HepG2 (cell line): Measurements from ENCODE around the gene HOXA10. TPM values are rescaled to one million over a fixed set of nuclear protein-coding genes. Genes with fewer than 3 reads are reported as not detected.

Experiments used
- ATAC-seq: fragments of 200-7000 bp; cut with Tn5 transposase; 3 replicates; pipeline ENCODE4 v1.9.1; 2020; ENCODE audit warnings: mild to moderate bottlenecking, moderate library complexity
- BruUV-seq: library from RNA; stranded (reverse); fragments of 400-500 nt; replicated peaks from 2 replicates; lab custom pipeline; 2021; lab: Mats Ljungman, UMichigan
- CTCF ChIA-PET: fragments of 300-600 bp; formaldehyde crosslinking; extraction: SDS; loops from one replicate; lab custom pipeline; 2021; ENCODE audit warnings: low total read pairs, inconsistent platforms, low intra/inter-chr PET ratio; lab: Yijun Ruan, JAX
- POLR2A ChIA-PET: fragments of 350-600 bp; sonication (Branson Sonifier 250); formaldehyde crosslinking; loops from one replicate; lab custom pipeline; 2020; ENCODE audit warnings: antibody characterized with exemption, inconsistent platforms; lab: Yijun Ruan, JAX
- DNase-seq: peaks from one replicate; pipeline ENCODE4 v3.0.0-alpha.2; 2015; ENCODE audit warnings: low spot score
- FAIRE-seq: peaks from 3 replicates; lab custom pipeline; 2011; peaks lifted over from hg19 to GRCh38; lab: Jason Lieb, UNC
- H2AFZ ChIP-seq: one replicate; pipeline ENCODE4 v1.6.1; 2011; ENCODE audit warnings: low read length, inconsistent platforms
- H3K27ac ChIP-seq: fragments of 300-600 bp; 3 replicates; pipeline ENCODE4 v1.8.0; 2011; ENCODE audit warnings: mixed run types, mild to moderate bottlenecking, mixed read lengths, low read length, inconsistent platforms; ENCODE audit not compliant: insufficient read depth; ENCODE audit errors: extremely low read length
- H3K27me3 ChIP-seq, 2 experiments: fragments of 200-600 bp in 1 of 2; 2 replicates in 1 of 2; 3 replicates in 1 of 2; pipeline versions ENCODE4 v1.6.0 to v1.8.0; 2011; ENCODE audit warnings: low read length in 2 of 2, mild to moderate bottlenecking in 2 of 2, moderate library complexity in 2 of 2, inconsistent platforms in 1 of 2; ENCODE audit not compliant: insufficient read depth in 2 of 2, control insufficient read depth in 1 of 2
- H3K36me3 ChIP-seq, 2 experiments: fragments of 200-600 bp in 1 of 2; replicated peaks in 1 of 2; 2 replicates in 1 of 2; 3 replicates in 1 of 2; pipeline versions ENCODE4 v1.5.1 to v1.8.0; 2011; ENCODE audit warnings: low read length in 2 of 2, inconsistent platforms in 1 of 2; ENCODE audit not compliant: insufficient read depth in 2 of 2, control insufficient read depth in 1 of 2
- H3K4me1 ChIP-seq: 2 replicates; pipeline ENCODE4 v1.5.1; 2012; ENCODE audit warnings: low read length, inconsistent platforms; ENCODE audit not compliant: insufficient read depth
- H3K4me2 ChIP-seq: 2 replicates; pipeline ENCODE4 v1.6.0; 2011; ENCODE audit warnings: low read depth, low read length, inconsistent platforms
- H3K4me3 ChIP-seq, 3 experiments: fragments of 200-600 bp in 1 of 3; sonication (generic), shearing (Covaris generic) in 1 of 3; replicated peaks in 1 of 3; 2 replicates each; pipeline ENCODE4 v1.5.1; 2011 to 2016; ENCODE audit warnings: low read length in 3 of 3, inconsistent platforms in 2 of 3, low read depth in 2 of 3, mild to moderate bottlenecking in 2 of 3, control low read depth in 1 of 3, mixed read lengths in 1 of 3; ENCODE audit not compliant: insufficient read depth in 1 of 3
- H3K79me2 ChIP-seq: one replicate; pipeline ENCODE4 v1.6.1; 2011; ENCODE audit warnings: low read length, inconsistent platforms; ENCODE audit not compliant: insufficient read depth
- H3K9ac ChIP-seq: 2 replicates; pipeline ENCODE4 v1.6.0; 2011; ENCODE audit warnings: mild to moderate bottlenecking, low read depth, low read length, inconsistent platforms; ENCODE audit not compliant: insufficient read depth
- H3K9me3 ChIP-seq: 2 replicates; pipeline ENCODE4 v1.5.1; 2012; ENCODE audit warnings: mild to moderate bottlenecking, low read length
- H4K20me1 ChIP-seq: 2 replicates; pipeline ENCODE4 v1.6.0; 2011; ENCODE audit warnings: inconsistent platforms, mild to moderate bottlenecking, low read length, moderate library complexity; ENCODE audit not compliant: insufficient read depth
- BRCA1 ChIP-seq: sonication (generic); formaldehyde crosslinking; IDR thresholded peaks from 2 replicates; pipeline ENCODE4 v1.4.0; 2020; ENCODE audit warnings: missing genetic modification reagents
- CHCHD3 ChIP-seq: sonication (generic); formaldehyde crosslinking; IDR thresholded peaks from 2 replicates; pipeline ENCODE4 v1.8.0; 2022; ENCODE audit warnings: mild to moderate bottlenecking, missing genetic modification reagents, moderate library complexity
- GTF2F1 ChIP-seq: fragments of 150-350 bp; IDR thresholded peaks from 2 replicates; pipeline ENCODE4 v1.6.1; 2014; ENCODE audit warnings: low read length
- HNF4G ChIP-seq, 2 experiments: sonication (generic) in 1 of 2; formaldehyde crosslinking in 1 of 2; IDR thresholded peaks; 2 replicates each; pipeline versions ENCODE4 v1.4.0 to v1.6.1; 2011 to 2020; ENCODE audit warnings: borderline replicate concordance in 2 of 2, low read depth in 2 of 2, mild to moderate bottlenecking in 2 of 2, low read length in 1 of 2, missing genetic modification reagents in 1 of 2, moderate library complexity in 1 of 2
- MEIS2 ChIP-seq: sonication (generic); formaldehyde crosslinking; IDR thresholded peaks from 2 replicates; pipeline ENCODE4 v1.9.0; 2021; ENCODE audit warnings: mild to moderate bottlenecking, missing genetic modification reagents
- ONECUT2 ChIP-seq: sonication (generic); formaldehyde crosslinking; IDR thresholded peaks from 2 replicates; pipeline ENCODE4 v1.4.0; 2020; ENCODE audit warnings: missing genetic modification reagents
- SALL1 ChIP-seq: sonication (generic); formaldehyde crosslinking; IDR thresholded peaks from 2 replicates; pipeline ENCODE4 v1.8.0; 2022; ENCODE audit warnings: mild to moderate bottlenecking, missing genetic modification reagents
- SMYD3 ChIP-seq: sonication (generic); formaldehyde crosslinking; IDR thresholded peaks from 2 replicates; pipeline ENCODE4 v1.8.1; 2023; ENCODE audit warnings: mild to moderate bottlenecking, missing genetic modification reagents
- ZFYVE20 ChIP-seq: sonication (generic); formaldehyde crosslinking; IDR thresholded peaks from 2 replicates; pipeline ENCODE4 v1.8.0; 2023; ENCODE audit warnings: low read depth, mild to moderate bottlenecking, moderate library complexity, missing genetic modification reagents, borderline replicate concordance
- ZMYM4 ChIP-seq: sonication (generic); formaldehyde crosslinking; IDR thresholded peaks from 2 replicates; pipeline ENCODE4 v1.8.1; 2023; ENCODE audit warnings: mild to moderate bottlenecking, missing genetic modification reagents
- ZNF224 ChIP-seq: sonication (generic); formaldehyde crosslinking; IDR thresholded peaks from 2 replicates; pipeline ENCODE4 v1.5.0; 2020; ENCODE audit warnings: mild to moderate bottlenecking, missing genetic modification reagents
- ZNF430 ChIP-seq: sonication (generic); formaldehyde crosslinking; IDR thresholded peaks from 2 replicates; pipeline ENCODE4 v1.9.0; 2021; ENCODE audit warnings: mild to moderate bottlenecking, missing genetic modification reagents
- ZNF563 ChIP-seq: sonication (generic); formaldehyde crosslinking; IDR thresholded peaks from 2 replicates; pipeline ENCODE4 v1.8.0; 2022; ENCODE audit warnings: mild to moderate bottlenecking, moderate library complexity, missing genetic modification reagents
- ZNF709 ChIP-seq: sonication (generic); formaldehyde crosslinking; IDR thresholded peaks from 2 replicates; pipeline ENCODE4 v1.5.0; 2020; ENCODE audit warnings: mild to moderate bottlenecking, missing genetic modification reagents
- ZNF781 ChIP-seq: sonication (generic); formaldehyde crosslinking; IDR thresholded peaks from 2 replicates; pipeline ENCODE4 v1.5.1; 2020; ENCODE audit warnings: borderline replicate concordance, mild to moderate bottlenecking, missing genetic modification reagents; ENCODE audit errors: not compliant biosample characterization
- WGBS: methylation state at CpG from one replicate; pipeline ENCODE4 v1.1.6; 2017; ENCODE audit warnings: low lambda C conversion rate; 5-methylcytosine and 5-hydroxymethylcytosine counted together
- in situ Hi-C: cut with HindIII; loops from 2 replicates; pipeline ENCODE4 v1.10.0; 2017; ENCODE audit warnings: low pct_unique_long_range_greater_than_20kb; ENCODE audit not compliant: extremely low pct_ligation_motif_present
- intact Hi-C: fragments of 100-400 bp; cut with micrococcal nuclease; formaldehyde crosslinking; loops from one replicate; pipeline ENCODE4 v1.10.0; 2022; ENCODE audit not compliant: unreplicated experiment
- polyA plus RNA-seq, 8 experiments: library from polyadenylated mRNA; depleted of rRNA in 3 of 8; stranded (reverse) in 7 of 8; unstranded in 1 of 8; fragments of >200 nt; fragmentation: Illumina TruSeq in 4 of 8; extraction: Trizol in 4 of 8; gene quantifications; 2 replicates each; pipeline versions ENCODE4 v1.2.1 to v1.2.3, GENCODE V29; 2011 to 2016; ENCODE audit warnings: low read depth in 4 of 8, missing spikeins in 1 of 8, mixed read lengths in 1 of 8; ENCODE audit not compliant: insufficient read depth in 1 of 8
- total RNA-seq, 5 experiments: library from RNA; depleted of rRNA; stranded (reverse); fragments of >200 nt; fragmentation: Illumina TruSeq; extraction: Trizol; gene quantifications; 2 replicates each; pipeline ENCODE4 v1.2.3, GENCODE V29; 2016; ENCODE audit warnings: low read depth in 1 of 5
- TF ChIP-seq, protein P1 (sequence below): sonication (generic); formaldehyde crosslinking; IDR thresholded peaks from 2 replicates; pipeline ENCODE4 v1.5.1; 2020; ENCODE audit warnings: mild to moderate bottlenecking, moderate library complexity, missing genetic modification reagents
- TF ChIP-seq, protein P2 (sequence below): sonication (generic); formaldehyde crosslinking; IDR thresholded peaks from 2 replicates; pipeline ENCODE4 v1.4.0; 2020; ENCODE audit warnings: missing genetic modification reagents, borderline replicate concordance
- TF ChIP-seq, protein P3 (sequence below): sonication (generic); formaldehyde crosslinking; IDR thresholded peaks from 2 replicates; pipeline ENCODE4 v1.4.0; 2020; ENCODE audit warnings: missing genetic modification reagents

HOXA10 gene
- total and polyA plus RNA-seq, 2 of the 13 experiments (the other 11 are each of a cell fraction or from before 2014, with no cell fraction given), result not detected

DNA sequence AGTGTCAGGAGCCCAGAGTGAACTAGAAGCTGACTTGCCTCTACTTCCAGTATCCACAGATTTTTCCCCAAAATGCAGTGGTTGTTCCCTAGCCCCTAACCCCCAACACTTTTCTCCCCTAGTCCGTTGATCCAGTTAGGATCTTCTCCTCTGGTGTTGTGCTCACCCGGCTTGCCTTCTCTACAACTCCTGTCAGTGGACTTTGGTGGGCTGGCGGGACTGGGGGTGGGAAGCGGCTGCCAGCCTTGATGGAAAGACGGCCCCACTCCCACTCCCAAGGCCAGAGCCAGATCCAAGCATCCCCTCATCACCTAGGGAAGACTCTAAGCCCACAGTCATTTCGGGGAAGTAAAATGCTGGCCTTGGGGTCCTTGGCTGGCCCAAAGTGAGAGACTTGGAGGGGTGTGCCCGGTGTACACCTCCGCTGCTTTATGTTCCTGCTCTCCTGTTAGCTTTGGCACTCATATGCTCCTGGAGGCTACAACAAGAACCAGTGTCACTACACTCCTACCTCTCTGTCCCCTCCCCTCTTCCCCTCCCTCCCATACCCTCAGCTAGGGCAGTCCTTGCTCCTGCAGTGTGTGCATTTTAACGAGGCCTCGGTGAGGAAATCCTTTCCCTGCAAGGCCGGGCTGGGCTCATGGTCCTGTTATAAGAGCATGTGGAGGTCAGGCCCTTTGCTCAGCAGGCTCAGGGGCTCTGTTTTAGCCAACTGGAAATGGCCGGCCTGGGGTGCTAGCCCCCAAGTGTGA is 930 bp upstream of the HOXA10 start:
- CTCF ChIA-PET, result no interaction called here
- no peak overlapping the region for H3K4me3 ChIP-seq
- ATAC-seq, result peak; percentile 9; the same call in 1 of the 3 replicates

More for the DNA sequence above, 930 bp upstream of the HOXA10 start:
- 52% methylated on average over 11 of the region's 12 CpGs for WGBS
- no peaks in the 10 kb centered on the region for H3K79me2 ChIP-seq
- no peak overlapping the region for H3K27ac ChIP-seq
- in situ Hi-C loops (loop anchor here (25.0 kb wide), 1 partner anchor 1088 kb away; no protein-coding TSS in a partner anchor), intact Hi-C loops (no loop called here)
- H3K4me2 ChIP-seq, result no peak overlapping the region
- POLR2A ChIA-PET, result no interaction called here
- FAIRE-seq (no peak), DNase-seq (no peak)
- H3K4me1 ChIP-seq, result peaks cover 29% of the 10 kb centered on the region
- no peak overlapping the region for H3K9ac ChIP-seq
- no peaks in the 10 kb centered on the region for H3K9me3 ChIP-seq
- no peak for TF ChIP-seq ZMYM4 (CRISPR knock-in tag)
- TF ChIP-seq SALL1 (CRISPR knock-in tag), result no peak
- TF ChIP-seq, protein P1, sequence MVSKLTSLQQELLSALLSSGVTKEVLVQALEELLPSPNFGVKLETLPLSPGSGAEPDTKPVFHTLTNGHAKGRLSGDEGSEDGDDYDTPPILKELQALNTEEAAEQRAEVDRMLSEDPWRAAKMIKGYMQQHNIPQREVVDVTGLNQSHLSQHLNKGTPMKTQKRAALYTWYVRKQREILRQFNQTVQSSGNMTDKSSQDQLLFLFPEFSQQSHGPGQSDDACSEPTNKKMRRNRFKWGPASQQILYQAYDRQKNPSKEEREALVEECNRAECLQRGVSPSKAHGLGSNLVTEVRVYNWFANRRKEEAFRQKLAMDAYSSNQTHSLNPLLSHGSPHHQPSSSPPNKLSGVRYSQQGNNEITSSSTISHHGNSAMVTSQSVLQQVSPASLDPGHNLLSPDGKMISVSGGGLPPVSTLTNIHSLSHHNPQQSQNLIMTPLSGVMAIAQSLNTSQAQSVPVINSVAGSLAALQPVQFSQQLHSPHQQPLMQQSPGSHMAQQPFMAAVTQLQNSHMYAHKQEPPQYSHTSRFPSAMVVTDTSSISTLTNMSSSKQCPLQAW (CRISPR knock-in tag), result no peak
- TF ChIP-seq ZNF563 (CRISPR knock-in tag), result no peak
- no peak for TF ChIP-seq ZNF709 (CRISPR knock-in tag)
- TF ChIP-seq BRCA1 (CRISPR knock-in tag), result no peak
- TF ChIP-seq MEIS2, result no peak
- TF ChIP-seq, protein P2, sequence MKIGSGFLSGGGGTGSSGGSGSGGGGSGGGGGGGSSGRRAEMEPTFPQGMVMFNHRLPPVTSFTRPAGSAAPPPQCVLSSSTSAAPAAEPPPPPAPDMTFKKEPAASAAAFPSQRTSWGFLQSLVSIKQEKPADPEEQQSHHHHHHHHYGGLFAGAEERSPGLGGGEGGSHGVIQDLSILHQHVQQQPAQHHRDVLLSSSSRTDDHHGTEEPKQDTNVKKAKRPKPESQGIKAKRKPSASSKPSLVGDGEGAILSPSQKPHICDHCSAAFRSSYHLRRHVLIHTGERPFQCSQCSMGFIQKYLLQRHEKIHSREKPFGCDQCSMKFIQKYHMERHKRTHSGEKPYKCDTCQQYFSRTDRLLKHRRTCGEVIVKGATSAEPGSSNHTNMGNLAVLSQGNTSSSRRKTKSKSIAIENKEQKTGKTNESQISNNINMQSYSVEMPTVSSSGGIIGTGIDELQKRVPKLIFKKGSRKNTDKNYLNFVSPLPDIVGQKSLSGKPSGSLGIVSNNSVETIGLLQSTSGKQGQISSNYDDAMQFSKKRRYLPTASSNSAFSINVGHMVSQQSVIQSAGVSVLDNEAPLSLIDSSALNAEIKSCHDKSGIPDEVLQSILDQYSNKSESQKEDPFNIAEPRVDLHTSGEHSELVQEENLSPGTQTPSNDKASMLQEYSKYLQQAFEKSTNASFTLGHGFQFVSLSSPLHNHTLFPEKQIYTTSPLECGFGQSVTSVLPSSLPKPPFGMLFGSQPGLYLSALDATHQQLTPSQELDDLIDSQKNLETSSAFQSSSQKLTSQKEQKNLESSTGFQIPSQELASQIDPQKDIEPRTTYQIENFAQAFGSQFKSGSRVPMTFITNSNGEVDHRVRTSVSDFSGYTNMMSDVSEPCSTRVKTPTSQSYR (CRISPR knock-in tag), result no peak
- TF ChIP-seq SMYD3 (CRISPR knock-in tag), result no peak
- TF ChIP-seq ZNF430 (CRISPR knock-in tag), result no peak
- TF ChIP-seq CHCHD3 (CRISPR knock-in tag), result no peak
- TF ChIP-seq ZNF224, result no peak
- TF ChIP-seq HNF4G (IDR thresholded peaks at IDR 0.05; ENCODE audit: borderline replicate concordance, low read depth, low read length), result no peak
- TF ChIP-seq HNF4G (CRISPR knock-in tag; IDR thresholded peaks at IDR 0.05; ENCODE audit: borderline replicate concordance, low read depth), result no peak
- TF ChIP-seq ONECUT2, result no peak
- TF ChIP-seq, protein P3, sequence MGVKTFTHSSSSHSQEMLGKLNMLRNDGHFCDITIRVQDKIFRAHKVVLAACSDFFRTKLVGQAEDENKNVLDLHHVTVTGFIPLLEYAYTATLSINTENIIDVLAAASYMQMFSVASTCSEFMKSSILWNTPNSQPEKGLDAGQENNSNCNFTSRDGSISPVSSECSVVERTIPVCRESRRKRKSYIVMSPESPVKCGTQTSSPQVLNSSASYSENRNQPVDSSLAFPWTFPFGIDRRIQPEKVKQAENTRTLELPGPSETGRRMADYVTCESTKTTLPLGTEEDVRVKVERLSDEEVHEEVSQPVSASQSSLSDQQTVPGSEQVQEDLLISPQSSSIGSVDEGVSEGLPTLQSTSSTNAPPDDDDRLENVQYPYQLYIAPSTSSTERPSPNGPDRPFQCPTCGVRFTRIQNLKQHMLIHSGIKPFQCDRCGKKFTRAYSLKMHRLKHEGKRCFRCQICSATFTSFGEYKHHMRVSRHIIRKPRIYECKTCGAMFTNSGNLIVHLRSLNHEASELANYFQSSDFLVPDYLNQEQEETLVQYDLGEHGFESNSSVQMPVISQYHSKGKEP (CRISPR knock-in tag), result no peak
- TF ChIP-seq ZFYVE20 (CRISPR knock-in tag), result no peak
- TF ChIP-seq GTF2F1, result no peak
- no peak for TF ChIP-seq ZNF781 (CRISPR knock-in tag)
- no peak overlapping the region for H2AFZ ChIP-seq
- H3K36me3 ChIP-seq, result no peaks in the 10 kb centered on the region
- peaks cover 0 to 74% of the 10 kb centered on the region in 2 experiments for H3K27me3 ChIP-seq
- no peaks in the 10 kb centered on the region for H4K20me1 ChIP-seq
- no TSS peak for BruUV-seq
